Prostate gland (tissue), 2 donors: ENCODE results near the gene SMIM21.

ENCODE experiments used
- POLR2A ChIP-seq: fragments of 450-650 bp; IDR thresholded peaks from one replicate; pipeline ENCODE4 v1.6.1; 2016; ENCODE audit warnings: antibody characterized with exemption, mild to moderate bottlenecking
- POLR2AphosphoS5 ChIP-seq: sonication (generic); formaldehyde crosslinking; IDR thresholded peaks from one replicate; pipeline ENCODE4 v1.6.1; 2017; ENCODE audit warnings: antibody characterized with exemption
- TF ChIP-seq, protein P1 (sequence below), 4 experiments: fragments of 200-600 bp in 2 of 4; fragments of 450-650 bp in 2 of 4; sonication (generic) in 2 of 4; IDR thresholded peaks; 1 replicate in 3 of 4; 2 replicates in 1 of 4; pipeline ENCODE4 v1.5.1; 2016 to 2019; ENCODE audit warnings: antibody characterized with exemption in 4 of 4, mild to moderate bottlenecking in 2 of 4, moderate library complexity in 2 of 4

GRCh38 chr18:75406491-75407445 is 20.7 kb downstream of the SMIM21 start:
- TF ChIP-seq, protein P1, sequence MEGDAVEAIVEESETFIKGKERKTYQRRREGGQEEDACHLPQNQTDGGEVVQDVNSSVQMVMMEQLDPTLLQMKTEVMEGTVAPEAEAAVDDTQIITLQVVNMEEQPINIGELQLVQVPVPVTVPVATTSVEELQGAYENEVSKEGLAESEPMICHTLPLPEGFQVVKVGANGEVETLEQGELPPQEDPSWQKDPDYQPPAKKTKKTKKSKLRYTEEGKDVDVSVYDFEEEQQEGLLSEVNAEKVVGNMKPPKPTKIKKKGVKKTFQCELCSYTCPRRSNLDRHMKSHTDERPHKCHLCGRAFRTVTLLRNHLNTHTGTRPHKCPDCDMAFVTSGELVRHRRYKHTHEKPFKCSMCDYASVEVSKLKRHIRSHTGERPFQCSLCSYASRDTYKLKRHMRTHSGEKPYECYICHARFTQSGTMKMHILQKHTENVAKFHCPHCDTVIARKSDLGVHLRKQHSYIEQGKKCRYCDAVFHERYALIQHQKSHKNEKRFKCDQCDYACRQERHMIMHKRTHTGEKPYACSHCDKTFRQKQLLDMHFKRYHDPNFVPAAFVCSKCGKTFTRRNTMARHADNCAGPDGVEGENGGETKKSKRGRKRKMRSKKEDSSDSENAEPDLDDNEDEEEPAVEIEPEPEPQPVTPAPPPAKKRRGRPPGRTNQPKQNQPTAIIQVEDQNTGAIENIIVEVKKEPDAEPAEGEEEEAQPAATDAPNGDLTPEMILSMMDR (IDR thresholded peaks at IDR 0.05) = no peak
- no peak for TF ChIP-seq POLR2A
- TF ChIP-seq POLR2AphosphoS5 = no peak
